ENCODE measurements around the gene CPXM1.
"Not testable (repeated sequence)": the region's sequence is repeated elsewhere in the genome, so short reads cannot be mapped to it uniquely, and the experiment has no call there.

Gene CPXM1

DNA sequence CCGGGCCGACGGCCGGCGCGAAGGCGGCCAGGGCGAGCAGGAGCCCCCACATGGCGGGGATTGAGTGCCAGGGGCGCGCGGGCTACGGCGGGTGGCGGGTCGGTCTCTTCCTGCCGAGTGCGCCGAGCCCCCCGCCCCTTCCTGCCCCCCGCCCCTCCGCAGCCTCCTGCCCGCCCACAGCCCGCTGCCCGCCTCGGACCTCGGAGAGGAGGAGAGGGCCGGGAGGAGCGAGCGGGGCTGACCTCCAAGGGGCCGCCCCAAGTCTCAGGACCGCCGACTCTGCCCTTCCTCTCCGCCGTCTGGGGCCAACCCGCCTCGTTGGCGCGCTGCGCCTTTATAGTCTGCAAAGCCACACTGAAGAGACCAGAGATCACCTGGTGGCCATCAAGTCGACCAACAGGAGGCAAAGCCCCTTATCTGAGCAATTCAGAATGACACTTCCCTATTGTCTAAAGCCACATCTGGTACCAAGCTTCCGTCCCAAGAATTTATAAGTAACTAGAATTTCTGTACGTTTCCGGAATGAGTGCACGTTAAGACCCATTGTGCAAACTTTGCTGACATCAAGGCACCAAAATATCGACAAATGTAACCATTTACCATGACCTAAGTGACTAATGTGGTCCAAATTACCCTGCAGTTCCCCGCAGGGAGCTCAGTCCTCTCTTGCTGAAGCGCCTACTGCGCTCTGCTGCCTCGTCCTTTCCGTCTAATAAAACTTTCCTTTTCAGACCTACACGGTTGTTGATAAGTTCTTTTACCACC lies at the start of gene CPXM1:
CPXM1 (minus strand) TSS at position 107 of the 765 bp plus-strand sequence; CDS start at position 52, 55 bp downstream.
- Histone ChIP-seq H3K27ac (peak within 1 kb of the TSS in 11 of 21 experiments; percentile 0 to 67 (median 48)), H3K4me3 (peak within 1 kb of the TSS; percentile 17 to 43 (median 38))

GRCh38 chr20:2849529-2849928 lies 49.1 kb upstream of the CPXM1 start:
- Histone ChIP-seq H3K27ac (no peak overlapping the region), H3K4me3 (no peak overlapping the region)

GRCh38 chr20:2847802-2848201 lies 47.4 kb upstream of the CPXM1 start:
- Histone ChIP-seq H3K27ac (no peak overlapping the region), H3K4me3 (no peak overlapping the region)

DNA sequence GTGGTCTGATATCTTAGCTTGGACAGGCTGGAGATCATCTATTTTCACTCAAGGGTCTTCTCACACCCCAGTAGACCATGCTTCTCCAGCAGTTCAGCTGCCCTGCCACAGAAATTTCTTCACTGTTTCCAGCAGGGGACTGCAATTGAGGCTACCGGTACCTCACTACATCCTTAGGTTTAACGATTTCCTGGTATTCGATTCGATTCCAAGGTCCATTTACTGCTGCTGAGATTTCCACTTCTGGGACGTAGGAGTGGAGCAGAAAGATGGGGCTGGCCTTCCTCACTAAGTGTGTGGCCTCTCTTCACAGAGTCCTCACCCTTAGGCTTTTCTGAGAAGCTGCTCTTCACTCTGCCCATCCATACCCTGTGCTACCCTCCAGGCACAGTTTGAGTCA lies 46.3 kb upstream of the CPXM1 start:
- H3K4me3 ChIP-seq = no peak overlapping the region
- no peak overlapping the region for H3K27ac ChIP-seq

DNA sequence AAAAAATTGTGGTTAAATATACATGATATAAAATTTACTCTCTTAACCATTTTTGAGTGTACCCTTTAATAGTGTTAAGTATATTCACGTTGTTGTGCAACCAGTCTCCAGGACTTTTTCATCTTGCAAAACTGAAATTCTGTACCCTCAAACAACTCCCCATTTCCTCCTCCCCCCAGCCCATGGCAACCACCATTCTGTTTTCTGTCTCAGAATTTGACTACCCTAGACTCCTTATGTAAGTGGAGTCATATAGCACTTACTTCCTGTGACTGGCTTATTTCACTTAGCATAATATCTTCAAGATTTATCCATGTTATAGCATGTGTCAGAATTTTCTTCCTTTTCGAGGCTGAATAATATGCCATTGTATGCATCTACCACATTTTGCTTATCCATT lies 45.2 kb upstream of the CPXM1 start:
- Histone ChIP-seq H3K4me3 (no peak overlapping the region), H3K27ac (no peak overlapping the region)

DNA sequence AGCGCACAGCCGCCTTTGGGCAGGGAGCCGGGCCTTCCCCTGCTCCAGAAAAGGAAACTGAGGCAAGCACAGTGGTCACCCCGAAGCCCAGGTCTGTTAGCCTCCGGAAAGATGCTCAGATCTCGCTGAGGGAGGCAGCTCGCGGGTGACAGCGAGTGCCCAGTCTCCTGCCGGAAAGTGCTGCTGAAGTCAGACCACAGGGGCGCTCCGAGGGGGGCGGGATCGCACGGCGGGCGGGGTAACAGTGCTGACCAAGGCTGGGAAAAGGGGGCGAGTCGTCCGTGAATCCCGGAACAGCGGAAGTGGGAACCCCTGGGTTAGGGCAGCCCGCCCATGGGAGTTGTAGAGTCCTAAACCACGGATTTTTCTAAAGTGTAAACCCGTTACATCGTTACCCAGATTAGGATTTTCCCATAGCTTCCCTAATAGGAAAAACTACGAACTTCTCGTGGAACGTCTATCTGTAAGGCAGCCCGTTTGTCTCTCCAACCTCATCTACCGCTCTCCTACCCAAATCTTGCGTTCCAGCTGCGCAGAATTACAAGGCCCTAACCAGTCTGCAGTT lies 40.6 kb upstream of the CPXM1 start:
- H3K4me3 ChIP-seq = peak overlapping the region; percentile 52 to 94 (median 88)
- peak overlapping the region; percentile 39 to 98 (median 92) for H3K27ac ChIP-seq

DNA sequence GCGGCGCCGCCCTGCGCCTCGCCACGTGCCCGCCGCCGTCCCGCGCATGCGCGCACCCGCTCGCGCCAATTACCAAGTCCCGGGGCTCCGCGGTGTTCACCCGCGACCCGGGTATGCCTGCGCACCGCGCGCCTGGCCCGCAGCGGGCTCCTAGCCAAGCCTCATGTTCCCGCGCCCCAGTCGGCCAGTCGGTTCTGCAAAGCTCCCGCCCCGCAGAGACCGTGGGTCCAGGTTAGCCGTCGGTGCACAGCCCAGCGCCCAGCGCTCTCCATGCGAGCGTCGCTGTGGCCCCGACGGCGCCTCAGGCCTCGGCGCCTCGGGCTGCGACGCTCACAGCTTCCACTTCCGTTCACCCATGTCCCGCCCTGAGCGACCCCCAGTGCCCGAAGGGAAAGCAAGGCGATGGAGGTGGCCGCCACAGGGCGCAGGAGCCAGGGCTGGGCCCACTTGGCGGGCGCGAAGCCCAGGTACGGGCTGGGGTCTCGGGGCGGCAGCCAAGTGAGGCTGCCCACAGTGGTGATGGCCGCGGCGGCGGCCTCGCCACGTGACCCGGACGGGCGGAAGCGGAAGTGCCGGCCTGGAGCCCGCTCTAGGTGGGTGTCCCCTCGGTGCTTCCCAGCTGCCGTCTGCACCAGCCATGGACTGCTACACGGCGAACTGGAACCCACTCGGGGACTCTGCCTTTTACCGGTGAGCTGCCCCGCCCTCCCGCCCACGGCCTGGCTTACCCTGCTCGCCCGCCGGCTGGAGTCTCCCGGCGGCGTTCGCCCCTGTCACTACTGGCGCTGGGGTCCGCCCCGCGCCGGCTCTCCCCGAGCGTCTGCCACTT lies 39.9 kb upstream of the CPXM1 start, which contains the start of the genes PCED1A and VPS16:
PCED1A (minus strand) TSS at position 518 of the 829 bp plus-strand sequence. CDS start 743 bp downstream, outside the sequence.
VPS16 (plus strand) TSS at position 608 of the 829 bp plus-strand sequence; CDS start at position 638, 30 bp downstream.
- Histone ChIP-seq H3K4me3 (peak within 1 kb of the TSS; percentile 52 to 94 (median 88)), H3K27ac (peak within 1 kb of the TSS; percentile 60 to 98 (median 92))

DNA sequence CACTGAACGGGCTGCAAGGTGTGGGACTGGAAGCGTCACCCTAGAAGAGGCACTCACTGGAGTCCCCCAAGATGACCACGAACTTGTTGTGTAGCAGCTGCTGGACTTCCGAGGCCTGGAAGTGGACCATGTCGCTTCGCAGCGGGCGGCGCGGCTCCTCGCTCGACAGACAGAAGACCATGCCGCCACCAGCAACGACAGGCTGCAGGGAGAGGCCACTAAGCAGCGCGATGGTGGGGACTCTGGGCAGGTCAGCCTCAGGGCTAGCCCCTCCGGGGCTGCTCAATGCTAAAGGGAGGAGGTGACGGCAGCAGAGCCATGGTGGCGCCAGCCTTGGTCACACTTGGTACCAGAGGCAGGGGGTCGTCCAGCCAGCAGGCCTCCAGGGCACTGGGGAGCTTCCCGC lies 39.3 kb upstream of the CPXM1 start:
- peak overlapping the region; percentile 60 to 98 (median 92) for H3K27ac ChIP-seq
- H3K4me3 ChIP-seq = peak overlapping the region; percentile 52 to 94 (median 88)

- no peak overlapping the region for H3K4me3 ChIP-seq
- no peak overlapping the region for H3K27ac ChIP-seq
Observed at GRCh38 chr20:2838847-2839671, 38.6 kb upstream of the CPXM1 start.

DNA sequence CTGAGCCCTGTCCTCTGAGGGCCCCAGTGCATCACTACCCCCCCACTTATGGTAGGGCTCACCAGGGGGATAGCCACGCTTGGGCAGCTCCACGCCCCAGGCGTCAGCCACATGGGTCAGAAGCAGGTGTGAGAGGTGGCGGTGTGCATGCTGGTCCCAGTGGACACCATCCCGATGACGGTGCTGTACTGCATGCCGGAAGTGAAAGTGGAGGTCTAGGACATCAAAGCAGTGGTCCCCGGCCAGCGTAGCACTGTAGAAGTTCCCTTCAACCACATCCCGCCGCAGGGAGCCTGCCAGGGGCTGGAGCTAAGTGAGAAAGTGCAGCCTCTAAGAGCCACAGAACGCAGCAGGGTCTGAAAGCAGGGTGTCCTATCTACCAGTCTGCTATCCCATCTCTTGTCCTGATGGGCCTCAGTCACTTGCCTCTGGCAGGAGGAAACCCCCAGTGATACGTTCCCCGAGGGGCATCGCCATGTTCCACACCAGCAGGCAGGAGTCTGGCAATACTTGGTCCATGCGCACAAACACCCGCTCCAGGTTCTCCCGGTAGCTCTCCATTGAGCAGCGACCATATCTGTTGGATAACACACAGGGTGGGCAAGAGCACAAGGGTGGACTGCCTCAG lies 37.9 kb upstream of the CPXM1 start:
- no peak overlapping the region for H3K4me3 ChIP-seq
- H3K27ac ChIP-seq = no peak overlapping the region

DNA sequence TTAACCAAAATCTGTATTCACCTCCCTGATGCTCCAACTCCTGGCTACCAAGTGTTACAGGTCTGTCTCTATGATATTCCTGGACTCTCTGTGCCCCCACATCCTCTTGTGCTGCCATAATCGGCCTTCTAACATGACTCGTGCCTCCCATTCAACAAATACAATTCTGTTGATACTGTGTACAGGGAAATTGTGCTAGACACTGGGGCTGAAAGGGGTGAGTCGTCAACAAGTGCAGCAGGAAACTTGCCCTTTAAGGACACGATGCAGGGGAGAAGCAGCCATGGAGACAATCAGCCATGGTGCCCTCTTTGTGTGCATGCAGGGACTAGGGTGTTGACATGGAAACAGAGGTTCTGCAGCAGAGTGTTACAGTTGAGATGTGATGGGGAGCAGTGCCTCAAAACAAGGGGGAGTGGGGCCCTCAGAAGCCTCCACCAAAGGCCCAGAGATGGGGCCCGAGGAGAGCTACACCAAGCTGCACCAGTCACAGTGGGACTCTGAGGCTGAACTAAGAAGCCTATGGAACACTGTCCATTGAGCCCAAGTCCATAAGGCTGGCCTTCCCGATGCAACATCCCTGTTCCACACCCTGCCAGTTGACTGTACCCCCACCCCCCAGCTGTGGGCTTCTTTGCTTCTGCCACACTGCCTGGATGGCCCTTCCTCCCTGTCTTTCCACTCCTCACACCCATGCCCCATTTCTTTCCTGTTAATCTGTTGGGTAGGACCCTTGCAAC lies 37.0 kb upstream of the CPXM1 start:
- H3K4me3 ChIP-seq = no peak overlapping the region
- no peak overlapping the region for H3K27ac ChIP-seq

GRCh38 chr20:2836035-2836434 lies 35.6 kb upstream of the CPXM1 start:
- no peak overlapping the region for H3K27ac ChIP-seq

DNA sequence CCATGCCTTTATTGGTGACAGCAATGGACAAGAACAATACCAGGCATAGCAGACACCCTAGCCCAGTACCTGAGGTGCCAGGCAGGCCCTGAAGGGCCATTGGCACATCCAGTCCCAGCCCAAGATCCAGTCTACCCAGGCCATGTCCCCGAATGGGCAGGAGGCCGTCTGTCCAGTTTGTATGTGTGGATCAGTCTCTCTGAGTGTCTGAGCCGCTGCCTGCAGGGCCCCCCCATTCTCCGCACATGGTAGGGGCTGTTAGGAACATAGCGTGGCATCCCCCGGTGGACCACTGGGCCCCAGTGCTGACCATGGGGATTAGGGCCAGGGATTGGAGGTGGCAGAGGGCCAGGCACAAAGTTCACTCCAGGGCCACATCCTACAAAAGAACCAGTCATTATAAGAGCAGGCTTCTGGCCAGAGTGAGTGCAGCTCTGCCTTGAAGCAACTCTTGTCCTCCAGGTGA lies 34.9 kb upstream of the CPXM1 start:
- no peak overlapping the region for H3K4me3 ChIP-seq
- H3K27ac ChIP-seq = no peak overlapping the region

More at GRCh38 chr20:2836035-2836434, 35.6 kb upstream of the CPXM1 start:
- no peak overlapping the region for H3K4me3 ChIP-seq

- H3K4me3 ChIP-seq = no peak overlapping the region
Observed at GRCh38 chr20:2834401-2835110, 34.1 kb upstream of the CPXM1 start.

GRCh38 chr20:2833761-2834160 lies 33.3 kb upstream of the CPXM1 start:
- Histone ChIP-seq H3K4me3 (no peak overlapping the region), H3K27ac (no peak overlapping the region)

More at GRCh38 chr20:2834401-2835110, 34.1 kb upstream of the CPXM1 start:
- no peak overlapping the region for H3K27ac ChIP-seq

GRCh38 chr20:2831206-2831605 lies 30.8 kb upstream of the CPXM1 start:
- not testable (repeated sequence) for H3K27ac ChIP-seq, H3K4me3 ChIP-seq

GRCh38 chr20:2829376-2829775 lies 28.9 kb upstream of the CPXM1 start:
- no peak overlapping the region for H3K4me3 ChIP-seq
- no peak overlapping the region for H3K27ac ChIP-seq
